Memory B cell (primary cell): Measurements from ENCODE around the gene STXBP2.

Experiments
- ATAC-seq: fragments of 150-1000 bp; cut with Tn5 transposase; 2 replicates; pipeline ENCODE4 v1.10.0; 2021; ENCODE audit warnings: low read depth, mild to moderate bottlenecking, moderate library complexity
- DNase-seq, 2 donors: peaks; one replicate each; pipeline ENCODE4 v3.0.0; 2022; ENCODE audit warnings: low spot score in 2 of 2
- H3K27ac Mint-ChIP-seq: one replicate; pipeline ENCODE4 v1.8.0; 2022; ENCODE audit warnings: mild to moderate bottlenecking, moderate library complexity, mixed read lengths
- H3K27me3 Mint-ChIP-seq: one replicate; pipeline ENCODE4 v1.8.0; 2022; ENCODE audit warnings: mixed read lengths
- H3K36me3 Mint-ChIP-seq: one replicate; pipeline ENCODE4 v1.8.0; 2022; ENCODE audit warnings: mild to moderate bottlenecking, mixed read lengths
- H3K4me1 Mint-ChIP-seq: one replicate; pipeline ENCODE4 v1.8.0; 2022; ENCODE audit warnings: mixed read lengths
- H3K4me3 Mint-ChIP-seq: one replicate; pipeline ENCODE4 v1.8.0; 2022; ENCODE audit warnings: mild to moderate bottlenecking, moderate library complexity, mixed read lengths
- H3K9me3 Mint-ChIP-seq: one replicate; pipeline ENCODE4 v1.8.0; 2022; ENCODE audit warnings: mixed read lengths

Gene STXBP2

GRCh38 chr19:7607212-7607873 is 29.6 kb upstream of the STXBP2 start:
- Mint-ChIP-seq H3K9me3 (peaks cover 5% of the 10 kb centered on the region), H3K36me3 (peaks cover 5% of the 10 kb centered on the region), H3K4me3 (no peak overlapping the region), H3K27ac (no peak overlapping the region), H3K27me3 (peaks cover 21% of the 10 kb centered on the region), H3K4me1 (peaks cover 5% of the 10 kb centered on the region)
- no peak for DNase-seq
- no peak for ATAC-seq

- Mint-ChIP-seq H3K36me3 (peaks cover 5% of the 10 kb centered on the region), H3K4me3 (no peak overlapping the region), H3K27ac (no peak overlapping the region), H3K27me3 (peaks cover 18% of the 10 kb centered on the region), H3K9me3 (peaks cover 5% of the 10 kb centered on the region), H3K4me1 (peaks cover 5% of the 10 kb centered on the region)
- DNase-seq (peak in 1 of 2 donors; percentile 11), ATAC-seq (no peak)
Observed at GRCh38 chr19:7607874-7608560, 28.9 kb upstream of the STXBP2 start.

GRCh38 chr19:7610491-7611240 is 26.2 kb upstream of the STXBP2 start:
- ATAC-seq: no peak
- H3K4me3 Mint-ChIP-seq: no peak overlapping the region

GRCh38 chr19:7611541-7612279 is 25.2 kb upstream of the STXBP2 start:
- Mint-ChIP-seq H3K4me1 (no peaks in the 10 kb centered on the region), H3K27me3 (peaks cover 2% of the 10 kb centered on the region), H3K9me3 (no peaks in the 10 kb centered on the region), H3K27ac (no peak overlapping the region), H3K4me3 (no peak overlapping the region), H3K36me3 (no peaks in the 10 kb centered on the region)
- no peak for DNase-seq
- no peak for ATAC-seq

More at GRCh38 chr19:7610491-7611240, 26.2 kb upstream of the STXBP2 start:
- H3K36me3 Mint-ChIP-seq: no peaks in the 10 kb centered on the region
- H3K27ac Mint-ChIP-seq: no peak overlapping the region
- peaks cover 1% of the 10 kb centered on the region for H3K4me1 Mint-ChIP-seq
- H3K9me3 Mint-ChIP-seq: peaks cover 2% of the 10 kb centered on the region
- peaks cover 6% of the 10 kb centered on the region for H3K27me3 Mint-ChIP-seq
- no peak for DNase-seq

- Mint-ChIP-seq H3K27ac (no peak overlapping the region), H3K36me3 (peaks cover 3% of the 10 kb centered on the region), H3K9me3 (no peaks in the 10 kb centered on the region), H3K27me3 (peaks cover 2% of the 10 kb centered on the region), H3K4me3 (no peak overlapping the region), H3K4me1 (no peaks in the 10 kb centered on the region)
- DNase-seq: no peak
- ATAC-seq: no peak
Observed at GRCh38 chr19:7612282-7613274, 24.3 kb upstream of the STXBP2 start.

GRCh38 chr19:7614859-7615741 is 21.8 kb upstream of the STXBP2 start:
- no peaks in the 10 kb centered on the region for H3K4me1 Mint-ChIP-seq
- no peak overlapping the region for H3K4me3 Mint-ChIP-seq
- no peak for DNase-seq
- H3K36me3 Mint-ChIP-seq: peaks cover 16% of the 10 kb centered on the region
- no peak overlapping the region for H3K27ac Mint-ChIP-seq
- H3K27me3 Mint-ChIP-seq: no peaks in the 10 kb centered on the region
- ATAC-seq: no peak
- H3K9me3 Mint-ChIP-seq: no peaks in the 10 kb centered on the region

GRCh38 chr19:7617172-7617571 is 19.7 kb upstream of the STXBP2 start:
- H3K4me3 Mint-ChIP-seq: no peak overlapping the region
- H3K36me3 Mint-ChIP-seq: peaks cover 21% of the 10 kb centered on the region
- no peaks in the 10 kb centered on the region for H3K27me3 Mint-ChIP-seq
- no peak overlapping the region for H3K27ac Mint-ChIP-seq
- no peaks in the 10 kb centered on the region for H3K9me3 Mint-ChIP-seq
- DNase-seq (no peak), ATAC-seq (no peak)
- H3K4me1 Mint-ChIP-seq: no peaks in the 10 kb centered on the region

GRCh38 chr19:7617735-7618134 is 19.2 kb upstream of the STXBP2 start:
- peaks cover 22% of the 10 kb centered on the region for H3K36me3 Mint-ChIP-seq
- ATAC-seq: no peak

GRCh38 chr19:7618348-7618747 is 18.6 kb upstream of the STXBP2 start:
- H3K4me3 Mint-ChIP-seq: no peak overlapping the region
- peaks cover 3% of the 10 kb centered on the region for H3K4me1 Mint-ChIP-seq
- H3K27ac Mint-ChIP-seq: peak overlapping the region; percentile 79
- no peaks in the 10 kb centered on the region for H3K9me3 Mint-ChIP-seq
- DNase-seq (no peak), ATAC-seq (no peak)
- peaks cover 27% of the 10 kb centered on the region for H3K36me3 Mint-ChIP-seq
- no peaks in the 10 kb centered on the region for H3K27me3 Mint-ChIP-seq

More at GRCh38 chr19:7617735-7618134, 19.2 kb upstream of the STXBP2 start:
- no peak for DNase-seq
- H3K9me3 Mint-ChIP-seq: no peaks in the 10 kb centered on the region
- H3K27ac Mint-ChIP-seq: no peak overlapping the region
- no peaks in the 10 kb centered on the region for H3K4me1 Mint-ChIP-seq
- no peak overlapping the region for H3K4me3 Mint-ChIP-seq
- no peaks in the 10 kb centered on the region for H3K27me3 Mint-ChIP-seq

- Mint-ChIP-seq H3K27me3 (no peaks in the 10 kb centered on the region), H3K36me3 (peaks cover 27% of the 10 kb centered on the region), H3K4me1 (peaks cover 3% of the 10 kb centered on the region), H3K27ac (peak overlapping the region; percentile 79), H3K9me3 (no peaks in the 10 kb centered on the region), H3K4me3 (no peak overlapping the region)
- DNase-seq (no peak), ATAC-seq (no peak)
Observed at GRCh38 chr19:7618771-7619510, 18.0 kb upstream of the STXBP2 start.

GRCh38 chr19:7619671-7620441 is 17.1 kb upstream of the STXBP2 start:
- no peak for ATAC-seq
- no peaks in the 10 kb centered on the region for H3K9me3 Mint-ChIP-seq

More at GRCh38 chr19:7619671-7620441, 17.1 kb upstream of the STXBP2 start:
- peaks cover 3% of the 10 kb centered on the region for H3K4me1 Mint-ChIP-seq
- H3K36me3 Mint-ChIP-seq: peaks cover 30% of the 10 kb centered on the region
- no peaks in the 10 kb centered on the region for H3K27me3 Mint-ChIP-seq
- DNase-seq: no peak
- H3K27ac Mint-ChIP-seq: no peak overlapping the region
- H3K4me3 Mint-ChIP-seq: no peak overlapping the region
